Transverse colon (tissue), 4 donors: ENCODE measurements around the gene SLC1A3.

ENCODE experiments used
- EP300 ChIP-seq: sonication (generic); formaldehyde crosslinking; IDR thresholded peaks from one replicate; pipeline ENCODE4 v1.6.1; 2017; ENCODE audit warnings: antibody characterized with exemption, low read depth
- POLR2A ChIP-seq: fragments of 450-650 bp; IDR thresholded peaks from one replicate; pipeline ENCODE4 v1.6.1; 2016; ENCODE audit warnings: antibody characterized with exemption, mild to moderate bottlenecking, moderate library complexity
- POLR2AphosphoS5 ChIP-seq, 3 donors: sonication (generic); formaldehyde crosslinking; IDR thresholded peaks; one replicate each; pipeline ENCODE4 v1.6.1; 2016; ENCODE audit warnings: antibody characterized with exemption in 3 of 3
- TF ChIP-seq, protein P1 (sequence below), 5 experiments: fragments of 200-600 bp in 3 of 5; fragments of 450-650 bp in 2 of 5; sonication (generic) in 3 of 5; IDR thresholded peaks; 1 replicate in 2 of 5; 2 replicates in 3 of 5; pipeline ENCODE4 v1.5.1; 2016 to 2017; ENCODE audit warnings: antibody characterized with exemption in 5 of 5, inconsistent platforms in 3 of 5, mild to moderate bottlenecking in 2 of 5, moderate library complexity in 1 of 5

DNA sequence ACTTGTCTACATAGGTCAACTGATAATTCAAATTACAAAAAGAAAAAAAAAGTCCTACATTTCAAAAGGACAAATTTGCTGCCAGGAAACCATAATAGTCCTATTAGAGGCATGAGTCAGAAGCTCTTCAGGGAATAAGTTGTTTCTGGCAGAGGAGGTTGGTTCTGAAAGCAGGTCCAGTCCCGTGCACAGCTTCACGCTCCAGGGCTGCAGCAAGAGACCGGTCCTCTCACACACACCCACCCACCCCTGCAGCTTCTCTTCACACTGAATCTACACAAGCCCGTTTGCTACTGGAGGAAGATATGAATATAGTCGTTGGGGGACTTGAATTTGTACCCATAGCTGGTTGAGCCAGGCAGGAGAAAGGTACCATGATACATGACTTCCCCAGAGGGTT lies 36.9 kb upstream of the SLC1A3 start:
- TF ChIP-seq POLR2A, result no peak
- TF ChIP-seq, protein P1, sequence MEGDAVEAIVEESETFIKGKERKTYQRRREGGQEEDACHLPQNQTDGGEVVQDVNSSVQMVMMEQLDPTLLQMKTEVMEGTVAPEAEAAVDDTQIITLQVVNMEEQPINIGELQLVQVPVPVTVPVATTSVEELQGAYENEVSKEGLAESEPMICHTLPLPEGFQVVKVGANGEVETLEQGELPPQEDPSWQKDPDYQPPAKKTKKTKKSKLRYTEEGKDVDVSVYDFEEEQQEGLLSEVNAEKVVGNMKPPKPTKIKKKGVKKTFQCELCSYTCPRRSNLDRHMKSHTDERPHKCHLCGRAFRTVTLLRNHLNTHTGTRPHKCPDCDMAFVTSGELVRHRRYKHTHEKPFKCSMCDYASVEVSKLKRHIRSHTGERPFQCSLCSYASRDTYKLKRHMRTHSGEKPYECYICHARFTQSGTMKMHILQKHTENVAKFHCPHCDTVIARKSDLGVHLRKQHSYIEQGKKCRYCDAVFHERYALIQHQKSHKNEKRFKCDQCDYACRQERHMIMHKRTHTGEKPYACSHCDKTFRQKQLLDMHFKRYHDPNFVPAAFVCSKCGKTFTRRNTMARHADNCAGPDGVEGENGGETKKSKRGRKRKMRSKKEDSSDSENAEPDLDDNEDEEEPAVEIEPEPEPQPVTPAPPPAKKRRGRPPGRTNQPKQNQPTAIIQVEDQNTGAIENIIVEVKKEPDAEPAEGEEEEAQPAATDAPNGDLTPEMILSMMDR (IDR thresholded peaks at IDR 0.05), result no peak
- TF ChIP-seq EP300, result no peak
- TF ChIP-seq POLR2AphosphoS5 (IDR thresholded peaks at IDR 0.05), result no peak
